Activated CD4-positive, alpha-beta T cell treated with anti-CD3 and anti-CD28 coated beads for 48 hours (primary cell): Measurements from ENCODE around the gene GRN.
"Not testable (repeated sequence)": the region's sequence is repeated elsewhere in the genome, so short reads cannot be mapped to it uniquely, and the experiment has no call there.

Source experiments
- DNase-seq: peaks from one replicate; pipeline ENCODE4 v3.0.0-alpha.2; 2020

GRN gene

GRCh38 chr17:44362949-44363612 lies 18.0 kb downstream of the GRN start:
- DNase-seq: peak; percentile 24

- peak; percentile 71 for DNase-seq
These were observed 18.6 kb downstream of the GRN start, which contains the start of gene FAM171A2 for GRCh38 chr17:44363613-44364159. FAM171A2 (minus strand) TSS chr17:44363853; CDS start chr17:44363714, 139 bp downstream.

- DNase-seq: not testable (repeated sequence)
These were observed 19.9 kb downstream of the GRN start for GRCh38 chr17:44365051-44365450.

- DNase-seq: no peak
These were observed 22.3 kb downstream of the GRN start for GRCh38 chr17:44367231-44367979.

GRCh38 chr17:44368391-44369243 lies 23.5 kb downstream of the GRN start:
- DNase-seq: not testable (repeated sequence)

GRCh38 chr17:44369414-44370023 lies 24.4 kb downstream of the GRN start:
- DNase-seq: peak; percentile 32

- DNase-seq: no peak
These were observed 26.9 kb downstream of the GRN start for GRCh38 chr17:44372036-44372435.

- no peak for DNase-seq
These were observed 29.4 kb downstream of the GRN start for GRCh38 chr17:44374306-44375195.

GRCh38 chr17:44375196-44376017 lies 30.3 kb downstream of the GRN start:
- no peak for DNase-seq

GRCh38 chr17:44376124-44376523 lies 31.0 kb downstream of the GRN start:
- DNase-seq: peak; percentile 36

GRCh38 chr17:44376779-44377178 lies 31.7 kb downstream of the GRN start:
- DNase-seq: no peak

- DNase-seq: no peak
These were observed 33.1 kb downstream of the GRN start for GRCh38 chr17:44378171-44378705.

- no peak for DNase-seq
These were observed 34.8 kb downstream of the GRN start for GRCh38 chr17:44379887-44380286.

- DNase-seq: no peak
These were observed 35.7 kb downstream of the GRN start for GRCh38 chr17:44380767-44381166.

- no peak for DNase-seq
These were observed 36.8 kb downstream of the GRN start for GRCh38 chr17:44381810-44382305.

GRCh38 chr17:44382917-44383316 lies 37.8 kb downstream of the GRN start:
- no peak for DNase-seq

GRCh38 chr17:44383363-44383762 lies 38.3 kb downstream of the GRN start:
- DNase-seq: no peak

- DNase-seq: no peak
These were observed 38.8 kb downstream of the GRN start for GRCh38 chr17:44383861-44384260.

GRCh38 chr17:44384281-44384822 lies 39.2 kb downstream of the GRN start:
- no peak for DNase-seq

- DNase-seq: no peak
These were observed 39.8 kb downstream of the GRN start for GRCh38 chr17:44384823-44385286.
